HG02588 (cell line): ENCODE measurements around the gene ABCA1.

ENCODE experiments used
- ATAC-seq: cut with Tn5 transposase; IDR thresholded peaks from one replicate; pipeline ENCODE4 v1.9.1; 2021; ENCODE audit warnings: mild to moderate bottlenecking, moderate library complexity; ENCODE audit not compliant: unreplicated experiment

Gene ABCA1

DNA sequence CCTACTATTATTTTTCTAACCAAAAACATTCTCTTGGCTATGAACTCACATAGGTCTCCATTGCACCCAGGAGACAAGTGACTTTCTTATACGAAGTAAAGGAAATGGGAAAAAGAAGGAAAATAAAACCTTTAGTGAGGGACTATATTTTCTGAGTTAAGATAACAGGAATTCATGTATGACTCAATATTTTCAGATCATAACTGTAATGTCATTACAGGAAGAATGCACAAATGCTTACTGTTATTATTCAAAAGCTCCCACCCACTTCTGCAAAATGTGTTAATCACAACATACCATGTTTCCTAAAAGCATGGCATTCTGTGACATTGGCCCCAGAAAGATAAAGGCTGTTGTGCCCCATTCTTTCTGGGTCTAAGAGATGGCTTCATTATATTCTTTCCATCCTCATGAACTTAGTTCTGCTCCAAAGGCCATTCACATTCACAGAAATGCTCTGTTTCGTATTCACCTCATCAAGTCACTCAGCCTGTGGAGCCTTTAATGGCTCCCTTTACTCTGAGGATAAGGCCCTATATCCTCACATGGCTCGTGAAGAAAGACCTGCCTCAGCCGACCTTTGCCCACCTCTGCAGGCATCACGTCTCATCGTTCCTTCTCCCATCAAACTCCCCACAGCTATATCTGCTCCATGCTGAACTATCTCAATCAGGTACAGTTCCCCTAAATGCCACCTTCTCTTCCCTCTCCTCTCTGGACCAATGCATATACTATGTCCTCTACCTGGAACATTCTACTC, 77.0 kb downstream of the ABCA1 start:
- no peak for ATAC-seq

GRCh38 chr9:104849023-104849422, 78.9 kb downstream of the ABCA1 start:
- ATAC-seq: no peak

DNA sequence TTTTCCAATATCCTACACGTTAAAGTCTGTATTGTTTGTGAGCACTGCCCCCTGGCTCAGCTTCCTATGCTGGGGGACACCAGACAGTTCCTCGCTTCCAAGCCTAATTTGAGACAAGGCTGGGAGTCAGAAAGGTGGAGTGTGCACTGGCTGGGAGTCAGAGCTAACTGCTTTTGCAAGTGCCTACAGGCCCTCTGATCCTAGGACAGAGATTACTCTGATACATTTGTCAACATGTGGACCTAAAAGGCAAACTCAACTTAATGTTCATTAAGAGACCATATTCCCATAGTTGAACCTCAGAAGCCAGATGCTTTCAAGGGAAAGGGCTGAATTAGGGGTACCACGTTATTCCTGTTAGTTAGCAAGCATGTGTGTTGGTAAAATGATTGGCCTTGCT, 83.2 kb downstream of the ABCA1 start:
- no peak for ATAC-seq

GRCh38 chr9:104843644-104844240, 84.2 kb downstream of the ABCA1 start:
- no peak for ATAC-seq

DNA sequence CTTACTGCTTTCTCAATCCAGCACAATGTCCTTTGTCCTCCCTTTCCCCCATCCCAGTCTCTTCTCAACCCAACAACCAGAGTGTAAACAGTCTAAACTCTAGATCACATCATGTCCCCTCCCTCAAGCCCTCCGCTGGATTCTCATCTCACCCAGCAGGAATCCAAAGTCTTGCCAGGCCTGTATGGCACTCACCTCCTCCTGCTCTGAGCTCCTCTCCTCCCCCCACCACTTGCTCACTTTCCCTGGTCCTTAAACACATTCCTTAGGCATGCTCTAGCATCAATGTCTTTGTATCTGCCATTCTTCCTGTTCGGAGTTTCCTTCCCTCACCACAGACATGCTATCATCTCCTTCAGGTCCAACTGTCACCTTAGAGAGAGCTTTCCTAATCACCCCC, 85.3 kb downstream of the ABCA1 start:
- no peak for ATAC-seq

DNA sequence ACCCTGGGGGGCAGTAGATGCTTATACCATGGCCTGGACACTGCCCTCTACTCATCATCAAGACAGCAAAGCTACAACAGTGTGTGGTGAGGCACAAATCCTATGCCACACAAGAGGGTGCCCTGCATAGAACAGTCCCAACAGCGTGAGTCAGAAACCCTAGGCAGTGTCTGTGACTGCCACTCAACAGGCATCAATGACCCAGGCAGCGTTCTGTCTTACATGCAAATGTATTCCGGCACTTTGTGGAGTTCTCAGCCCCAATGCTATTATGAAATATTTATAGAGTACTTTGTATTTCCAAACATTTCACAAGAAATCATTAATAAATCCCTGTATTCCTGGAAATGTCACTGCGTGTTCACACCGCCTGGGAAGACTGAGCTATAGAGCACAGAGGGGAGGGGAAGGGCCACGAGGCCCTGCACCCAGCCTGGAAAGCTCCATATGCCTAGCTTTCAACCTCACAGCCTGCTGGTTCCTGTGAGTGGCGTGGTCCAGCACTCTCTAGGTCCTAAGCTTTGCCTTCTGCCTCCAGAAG, 86.3 kb downstream of the ABCA1 start:
- no peak for ATAC-seq

DNA sequence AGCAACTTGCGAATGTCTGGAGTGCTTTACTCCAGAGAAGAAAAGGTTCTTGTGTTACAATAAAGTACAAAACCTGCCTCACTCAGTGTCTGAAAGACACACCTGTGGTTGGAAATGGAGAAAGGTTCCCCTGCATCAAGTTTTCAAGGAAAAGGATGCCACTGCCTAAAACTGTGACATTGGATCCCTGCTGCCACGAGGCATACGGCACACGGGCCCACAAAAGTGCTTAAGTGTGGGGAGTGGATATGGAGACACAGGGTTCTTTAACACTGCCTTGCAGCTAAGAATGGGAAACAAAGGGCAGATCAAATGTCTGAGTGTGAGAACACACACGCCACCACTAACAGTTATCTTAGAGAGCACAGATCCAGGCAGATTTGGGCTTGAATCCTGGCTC, 89.0 kb downstream of the ABCA1 start:
- ATAC-seq: no peak

DNA sequence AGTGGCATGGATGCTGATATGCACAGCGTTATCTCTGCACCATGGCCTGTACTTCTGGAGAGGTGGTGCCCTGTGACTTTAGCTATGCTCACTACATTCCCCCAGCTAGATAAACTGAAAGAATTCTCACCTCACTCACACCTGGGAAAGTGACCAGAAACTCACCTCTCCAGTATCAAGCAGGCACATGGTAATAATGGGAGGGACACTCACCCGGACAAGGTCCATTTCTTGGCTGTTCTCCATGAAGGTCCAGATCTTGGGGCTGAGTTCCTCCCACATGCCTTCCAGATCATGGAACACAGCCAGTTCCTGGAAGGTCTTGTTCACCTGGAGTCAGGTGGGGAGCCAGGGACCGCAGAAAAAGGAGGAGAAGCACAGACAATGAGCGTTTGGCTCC, 91.2 kb downstream of the ABCA1 start:
- no peak for ATAC-seq

DNA sequence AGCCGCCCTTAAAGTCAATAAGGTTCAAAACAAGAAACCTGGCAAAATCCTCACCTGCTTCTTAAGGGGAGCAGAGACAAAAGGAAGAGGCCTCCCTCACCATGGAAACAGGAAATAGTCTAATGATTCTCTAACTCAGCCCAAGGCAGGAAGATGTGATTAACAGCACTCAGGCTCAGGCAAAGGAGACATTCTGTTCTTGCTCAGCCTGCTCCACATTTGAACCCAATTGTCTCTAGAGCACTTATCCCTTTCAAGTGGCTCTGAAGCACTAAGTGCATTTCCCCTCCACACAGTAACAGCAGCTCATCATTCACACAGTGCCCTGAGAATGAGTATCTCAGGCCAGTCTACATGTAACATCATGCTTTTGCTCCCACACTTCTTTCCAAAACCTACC, 91.7 kb downstream of the ABCA1 start:
- ATAC-seq: no peak

DNA sequence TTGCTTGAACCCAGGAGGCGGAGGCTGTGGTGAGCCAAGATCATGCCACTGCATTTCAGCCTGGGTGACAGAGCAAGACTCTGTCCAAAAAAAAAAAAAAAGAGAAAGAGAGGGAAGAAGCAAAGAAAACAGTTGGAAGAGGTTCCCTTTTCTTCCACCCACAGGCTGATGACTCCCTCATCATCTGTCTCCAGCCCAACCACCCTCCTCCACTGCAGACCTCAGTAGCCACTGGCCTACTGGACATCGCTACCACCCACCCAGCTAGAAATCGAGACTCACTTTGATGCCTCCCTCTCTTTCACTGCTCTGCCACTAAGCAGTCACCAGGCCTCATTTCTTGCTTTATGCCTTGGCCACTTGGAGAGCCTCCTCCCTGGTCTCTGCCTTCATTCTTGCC, 92.8 kb downstream of the ABCA1 start:
- no peak for ATAC-seq

GRCh38 chr9:104833696-104834095, 94.3 kb downstream of the ABCA1 start:
- ATAC-seq: no peak

- ATAC-seq: no peak
Measured at GRCh38 chr9:104831681-104832080, 96.3 kb downstream of the ABCA1 start.

DNA sequence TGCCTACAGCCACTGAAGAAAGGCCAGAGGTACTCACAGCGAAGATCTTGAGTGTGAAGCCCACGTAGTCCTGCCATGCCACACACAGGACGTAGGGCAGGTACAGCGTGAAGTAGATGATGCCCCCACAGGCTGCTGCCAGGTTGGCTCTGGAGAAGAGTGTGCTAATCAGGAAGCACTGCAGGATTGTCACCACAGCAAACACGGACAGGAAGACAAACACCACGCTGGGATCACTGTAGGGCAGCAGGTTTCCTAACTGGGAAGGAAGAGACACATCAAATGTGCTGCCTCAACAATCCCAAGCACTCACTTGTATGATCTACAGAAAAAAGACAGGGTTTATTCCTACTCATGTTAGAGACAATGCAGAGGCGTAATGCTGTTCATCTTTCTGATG, 101.0 kb downstream of the ABCA1 start:
- no peak for ATAC-seq

DNA sequence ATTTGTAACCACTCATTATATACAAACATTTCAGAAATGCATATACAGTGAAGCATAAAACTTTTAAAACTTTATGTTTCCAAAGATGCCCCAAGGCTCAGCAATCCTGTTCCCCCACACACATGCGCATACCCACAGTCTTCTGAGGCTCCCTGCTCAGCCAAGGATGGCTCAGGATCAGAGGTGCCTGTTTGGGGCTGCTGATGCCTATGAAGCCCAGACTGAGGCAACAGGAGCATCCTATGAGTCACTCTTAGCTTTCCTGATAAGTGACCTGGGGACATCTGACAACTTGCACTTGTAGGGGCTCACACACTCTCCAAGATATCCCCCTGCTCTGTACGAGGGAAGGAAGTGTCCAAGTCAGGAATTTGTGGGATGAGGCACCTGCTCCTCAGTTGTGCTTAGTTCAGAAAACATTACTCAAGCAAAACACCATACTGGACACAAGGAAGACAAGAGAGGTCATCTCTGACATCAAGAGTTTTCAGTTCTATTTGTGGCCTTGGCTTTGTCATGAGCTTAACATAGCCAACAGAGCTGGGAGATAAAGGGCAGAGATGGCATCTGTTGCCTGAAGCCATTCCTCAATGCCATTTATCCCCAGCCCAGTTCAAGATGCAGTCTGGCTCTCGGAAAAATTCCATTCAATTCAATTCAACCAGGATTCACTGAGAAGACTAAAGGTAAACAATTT, 101.7 kb downstream of the ABCA1 start:
- no peak for ATAC-seq

DNA sequence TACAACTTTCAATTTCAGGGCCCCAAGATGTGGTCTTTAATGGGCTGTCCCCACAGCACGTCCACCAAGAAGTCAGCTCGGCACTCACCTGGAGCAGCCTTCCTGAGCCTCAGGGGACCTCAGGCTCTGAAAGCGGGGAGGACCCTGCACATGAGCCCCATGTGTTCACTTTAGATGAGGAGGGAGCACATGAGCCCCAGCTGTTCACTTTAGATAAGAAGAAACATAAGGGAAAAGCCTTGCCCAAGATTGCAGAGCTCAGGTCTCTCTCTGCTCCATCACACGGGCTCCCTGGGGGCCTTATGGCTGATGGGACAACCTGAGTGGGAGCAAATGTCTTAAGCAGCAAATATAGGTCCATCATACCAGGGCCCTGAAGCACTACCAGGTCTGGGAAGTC, 107.6 kb downstream of the ABCA1 start:
- ATAC-seq: no peak

- ATAC-seq: no peak
Measured at GRCh38 chr9:104819033-104819432, 108.9 kb downstream of the ABCA1 start.

GRCh38 chr9:104817437-104817836, 110.5 kb downstream of the ABCA1 start:
- ATAC-seq: no peak

- ATAC-seq: no peak
Measured at GRCh38 chr9:104815851-104816565, 111.9 kb downstream of the ABCA1 start.

DNA sequence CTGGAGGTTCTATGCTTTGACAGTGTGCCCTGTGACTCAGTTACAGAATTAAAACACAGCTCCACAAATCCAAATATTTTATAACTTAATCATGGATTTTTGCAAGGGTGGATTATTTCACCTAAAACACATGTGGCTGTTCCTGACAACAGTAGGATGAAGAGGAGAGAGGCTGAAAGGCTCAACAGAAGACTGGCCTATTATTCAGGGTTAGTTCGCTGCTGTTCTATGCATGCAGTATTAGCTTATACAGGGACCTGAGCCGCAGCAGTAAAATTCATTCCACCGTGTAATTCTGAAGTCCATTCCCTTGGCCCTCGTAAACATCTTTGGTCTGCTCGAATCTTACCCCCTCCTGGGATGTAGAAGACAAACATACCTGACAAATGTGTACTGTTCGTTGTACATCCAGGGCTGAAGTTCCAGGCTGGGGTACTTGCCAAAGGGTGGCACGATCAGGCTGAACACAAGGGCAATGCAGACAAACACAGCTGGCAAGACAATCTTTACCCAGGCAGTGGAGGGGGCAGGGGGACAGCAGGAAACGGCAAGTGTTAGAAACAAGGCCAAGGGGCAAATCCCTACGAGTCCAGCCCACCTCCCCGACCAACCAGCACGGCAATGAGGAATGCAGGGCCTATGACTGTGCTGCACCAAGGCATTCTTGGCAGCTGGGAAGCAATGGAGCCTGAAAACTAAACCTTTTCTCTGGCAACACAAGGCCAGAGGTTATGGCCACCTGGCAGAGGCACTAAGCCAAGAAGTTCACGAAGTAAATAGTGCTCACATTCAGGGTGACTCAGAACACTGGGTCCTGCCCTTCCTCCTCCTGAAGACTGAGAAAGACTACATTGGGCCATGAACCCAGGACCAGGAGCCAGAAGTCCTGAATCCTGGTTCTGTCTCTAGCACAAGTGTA, 117.3 kb downstream of the ABCA1 start:
- ATAC-seq: no peak

- ATAC-seq: no peak
Measured at GRCh38 chr9:104808035-104808614, 119.8 kb downstream of the ABCA1 start.
